Lower leg skin (tissue), 3 donors: ENCODE measurements around the gene ROGDI.

Source experiments
- POLR2A ChIP-seq, 2 donors: fragments of 450-650 bp; IDR thresholded peaks; one replicate each; pipeline ENCODE4 v1.6.1; 2016 to 2017; ENCODE audit warnings: antibody characterized with exemption in 2 of 2, mild to moderate bottlenecking in 1 of 2, moderate library complexity in 1 of 2
- TF ChIP-seq, protein P1 (sequence below), 3 donors: fragments of 450-650 bp; IDR thresholded peaks; one replicate each; pipeline ENCODE4 v1.5.1; 2016; ENCODE audit warnings: antibody characterized with exemption in 3 of 3, mild to moderate bottlenecking in 3 of 3, moderate library complexity in 2 of 3

GRCh38 chr16:4831616-4832015 lies 29.2 kb upstream of the ROGDI start:
- TF ChIP-seq, protein P1, sequence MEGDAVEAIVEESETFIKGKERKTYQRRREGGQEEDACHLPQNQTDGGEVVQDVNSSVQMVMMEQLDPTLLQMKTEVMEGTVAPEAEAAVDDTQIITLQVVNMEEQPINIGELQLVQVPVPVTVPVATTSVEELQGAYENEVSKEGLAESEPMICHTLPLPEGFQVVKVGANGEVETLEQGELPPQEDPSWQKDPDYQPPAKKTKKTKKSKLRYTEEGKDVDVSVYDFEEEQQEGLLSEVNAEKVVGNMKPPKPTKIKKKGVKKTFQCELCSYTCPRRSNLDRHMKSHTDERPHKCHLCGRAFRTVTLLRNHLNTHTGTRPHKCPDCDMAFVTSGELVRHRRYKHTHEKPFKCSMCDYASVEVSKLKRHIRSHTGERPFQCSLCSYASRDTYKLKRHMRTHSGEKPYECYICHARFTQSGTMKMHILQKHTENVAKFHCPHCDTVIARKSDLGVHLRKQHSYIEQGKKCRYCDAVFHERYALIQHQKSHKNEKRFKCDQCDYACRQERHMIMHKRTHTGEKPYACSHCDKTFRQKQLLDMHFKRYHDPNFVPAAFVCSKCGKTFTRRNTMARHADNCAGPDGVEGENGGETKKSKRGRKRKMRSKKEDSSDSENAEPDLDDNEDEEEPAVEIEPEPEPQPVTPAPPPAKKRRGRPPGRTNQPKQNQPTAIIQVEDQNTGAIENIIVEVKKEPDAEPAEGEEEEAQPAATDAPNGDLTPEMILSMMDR (IDR thresholded peaks at IDR 0.05) = no peak
- TF ChIP-seq POLR2A (IDR thresholded peaks at IDR 0.05) = no peak
